ENCODE data around the gene IGLL5.

The IGLL5 gene

GRCh38 chr22:22944268-22944985, 56.8 kb downstream of the IGLL5 start:
- DNase-seq (ENCODE audit: low read depth): no peak
- H3K4me3 ChIP-seq (ENCODE audit: low read depth, low read length): no peak overlapping the region
- no peak for TF ChIP-seq CTCF (IDR thresholded peaks at IDR 0.05; ENCODE audit: control insufficient read depth, extremely low read depth, insufficient read depth)

GRCh38 chr22:22945195-22945594, 57.6 kb downstream of the IGLL5 start:
- TF ChIP-seq CTCF (IDR thresholded peaks at IDR 0.05; ENCODE audit: control insufficient read depth, extremely low read depth, insufficient read depth): no peak
- H3K4me3 ChIP-seq (ENCODE audit: low read depth, low read length): no peak overlapping the region
- no peak for DNase-seq (ENCODE audit: low read depth)
